GM12878 (cell line): ENCODE data around the gene CFAP61. TPM values are rescaled to one million over a fixed set of nuclear protein-coding genes. Genes with fewer than 3 reads are reported as not detected.

ENCODE experiments used
- ATAC-seq: fragments of 200-7000 bp; cut with Tn5 transposase; 3 replicates; pipeline ENCODE4 v1.9.1; 2020; ENCODE audit warnings: mild to moderate bottlenecking, moderate library complexity
- BruUV-seq: library from RNA; stranded (reverse); fragments of 400-500 nt; replicated peaks from 2 replicates; lab custom pipeline; 2021; lab: Mats Ljungman, UMichigan
- CTCF ChIA-PET: fragments of 300-600 bp; sonication (Branson Sonifier 250); formaldehyde crosslinking; extraction: SDS; loops from one replicate; lab custom pipeline; 2021; ENCODE audit warnings: inconsistent platforms; lab: Yijun Ruan, JAX
- POLR2A ChIA-PET: fragments of 350-600 bp; formaldehyde crosslinking; extraction: SDS; loops from one replicate; lab custom pipeline; 2021; ENCODE audit warnings: inconsistent platforms; lab: Charles Lee
- RAD21 ChIA-PET: fragments of 300-600 bp; sonication (Branson Sonifier 250); formaldehyde crosslinking; loops from one replicate; lab custom pipeline; 2023; ENCODE audit warnings: antibody characterized with exemption; ENCODE audit not compliant: unreplicated experiment; lab: Charles Lee
- SMC1A ChIA-PET: fragments of 300-600 bp; sonication (Branson Sonifier 250); formaldehyde crosslinking; loops from one replicate; lab custom pipeline; 2023; ENCODE audit not compliant: unreplicated experiment, uncharacterized antibody; lab: Charles Lee
- DNase-seq: peaks from one replicate; pipeline ENCODE4 v3.0.0-alpha.2; 2011; ENCODE audit warnings: low read depth, low spot score
- FAIRE-seq: peaks from 3 replicates; lab custom pipeline; 2011; peaks lifted over from hg19 to GRCh38; lab: Jason Lieb, UNC
- H2AFZ ChIP-seq: 2 replicates; pipeline ENCODE4 v1.6.0; 2011; ENCODE audit warnings: low read depth, low read length, control low read depth; ENCODE audit not compliant: control insufficient read depth
- H3K27ac ChIP-seq: 2 replicates; pipeline ENCODE4 v1.5.1; 2011; ENCODE audit warnings: control low read depth; ENCODE audit not compliant: control insufficient read depth, insufficient read depth
- H3K27me3 ChIP-seq, 2 experiments: replicated peaks in 1 of 2; 2 replicates each; pipeline versions ENCODE4 v1.6.0 to v1.6.1; 2011; ENCODE audit warnings: low read length in 1 of 2; ENCODE audit not compliant: control insufficient read depth in 2 of 2, insufficient read depth in 2 of 2
- H3K36me3 ChIP-seq, 2 experiments: 2 replicates each; pipeline ENCODE4 v1.5.1; 2011; ENCODE audit warnings: low read length in 1 of 2; ENCODE audit not compliant: control insufficient read depth in 2 of 2, insufficient read depth in 2 of 2
- H3K4me1 ChIP-seq: 2 replicates; pipeline ENCODE4 v1.6.1; 2011; ENCODE audit warnings: mild to moderate bottlenecking, low read length, moderate library complexity, mixed read lengths; ENCODE audit not compliant: control insufficient read depth, insufficient read depth
- H3K4me2 ChIP-seq: 2 replicates; pipeline ENCODE4 v1.6.0; 2011; ENCODE audit warnings: control low read depth; ENCODE audit not compliant: control insufficient read depth, insufficient read depth
- H3K4me3 ChIP-seq: fragments of 200-600 bp; sonication (generic); 2 replicates; pipeline ENCODE4 v1.5.1; 2016
- H3K79me2 ChIP-seq: 2 replicates; pipeline ENCODE4 v1.6.0; 2011; ENCODE audit warnings: low read length; ENCODE audit not compliant: control insufficient read depth, insufficient read depth
- H3K9ac ChIP-seq: 2 replicates; pipeline ENCODE4 v1.8.0; 2011; ENCODE audit warnings: low read length, control low read depth, mixed read lengths; ENCODE audit not compliant: control insufficient read depth, insufficient read depth
- H3K9me3 ChIP-seq: replicated peaks from 3 replicates; pipeline ENCODE4 v1.5.1; 2011; ENCODE audit warnings: mild to moderate bottlenecking, low read length; ENCODE audit not compliant: control insufficient read depth, insufficient read depth
- H4K20me1 ChIP-seq: 2 replicates; pipeline ENCODE4 v1.6.0; 2011; ENCODE audit not compliant: control insufficient read depth, insufficient read depth
- ATF2 ChIP-seq: IDR thresholded peaks from 2 replicates; pipeline ENCODE4 v1.6.1; 2012; ENCODE audit warnings: low read length, inconsistent platforms
- CHD4 ChIP-seq: fragments of 200-600 bp; sonication (generic); IDR thresholded peaks from 2 replicates; pipeline ENCODE4 v1.6.1; 2016; ENCODE audit warnings: mild to moderate bottlenecking
- ELK1 ChIP-seq: IDR thresholded peaks from 2 replicates; pipeline ENCODE4 v1.6.1; 2012; ENCODE audit warnings: low read depth, low read length, improper control_type of control experiment
- ETV6 ChIP-seq, 2 experiments: fragments of 450-650 bp in 1 of 2; IDR thresholded peaks in 1 of 2; conservative IDR thresholded peaks in 1 of 2; 2 replicates each; pipeline ENCODE4 v1.6.1; 2014; ENCODE audit warnings: antibody characterized with exemption in 1 of 2, borderline replicate concordance in 1 of 2, low read depth in 1 of 2, mild to moderate bottlenecking in 1 of 2, moderate library complexity in 1 of 2
- GABPA ChIP-seq: IDR thresholded peaks from 2 replicates; pipeline ENCODE4 v1.6.1; 2014; ENCODE audit warnings: antibody characterized with exemption, low read depth, mild to moderate bottlenecking, inconsistent platforms
- HDGF ChIP-seq: fragments of 450-650 bp; IDR thresholded peaks from 2 replicates; pipeline ENCODE4 v1.6.1; 2016; ENCODE audit warnings: antibody characterized with exemption
- IRF4 ChIP-seq: IDR thresholded peaks from 2 replicates; pipeline ENCODE4 v1.6.1; 2011; ENCODE audit warnings: low read depth, low read length
- MYC ChIP-seq: IDR thresholded peaks from 2 replicates; pipeline ENCODE4 v1.6.1; 2011; ENCODE audit warnings: mild to moderate bottlenecking, low read length, moderate library complexity, inconsistent platforms; ENCODE audit not compliant: insufficient read depth, insufficient replicate concordance, insufficient read length, severe bottlenecking
- NBN ChIP-seq: fragments of 450-650 bp; IDR thresholded peaks from 2 replicates; pipeline ENCODE4 v1.6.1; 2016
- NFYA ChIP-seq: IDR thresholded peaks from 2 replicates; pipeline ENCODE4 v1.6.1; 2011; ENCODE audit warnings: low read depth, mild to moderate bottlenecking, low read length, improper control_type of control experiment, borderline replicate concordance
- NR2F1 ChIP-seq: fragments of 450-650 bp; conservative IDR thresholded peaks from 2 replicates; pipeline ENCODE4 v1.6.1; 2017; ENCODE audit warnings: mild to moderate bottlenecking
- PBX3 ChIP-seq: IDR thresholded peaks from 2 replicates; pipeline ENCODE4 v1.6.1; 2011; ENCODE audit warnings: mild to moderate bottlenecking, low read depth, low read length, moderate library complexity; ENCODE audit not compliant: insufficient replicate concordance
- RCOR1 ChIP-seq: conservative IDR thresholded peaks from 2 replicates; pipeline ENCODE4 v1.6.1; 2012; ENCODE audit warnings: low read depth, low read length, improper control_type of control experiment
- SMAD1 ChIP-seq: fragments of 450-650 bp; IDR thresholded peaks from 2 replicates; pipeline ENCODE4 v1.6.1; 2018; ENCODE audit warnings: mild to moderate bottlenecking, low read depth; ENCODE audit not compliant: partially characterized antibody
- SMARCA5 ChIP-seq: fragments of 450-650 bp; IDR thresholded peaks from 2 replicates; pipeline ENCODE4 v1.6.1; 2017; ENCODE audit warnings: mild to moderate bottlenecking
- SUZ12 ChIP-seq: fragments of 200-600 bp; sonication (generic); IDR thresholded peaks from one replicate; pipeline ENCODE4 v1.6.1; 2018; ENCODE audit warnings: antibody characterized with exemption, mild to moderate bottlenecking; ENCODE audit not compliant: unreplicated experiment
- ZBTB33 ChIP-seq: fragments of 450-650 bp; IDR thresholded peaks from 2 replicates; pipeline ENCODE4 v1.6.1; 2017; ENCODE audit warnings: mild to moderate bottlenecking
- ZNF274 ChIP-seq: IDR thresholded peaks from one replicate; pipeline ENCODE4 v1.8.0; 2011; ENCODE audit not compliant: insufficient read length, insufficient read depth
- ZSCAN29 ChIP-seq: fragments of 450-650 bp; IDR thresholded peaks from 2 replicates; pipeline ENCODE4 v1.6.1; 2017; ENCODE audit warnings: mild to moderate bottlenecking, moderate library complexity
- WGBS: methylation state at CpG from one replicate; pipeline ENCODE4 v1.1.6; 2016; ENCODE audit warnings: low lambda C conversion rate; ENCODE audit not compliant: insufficient replicate concordance, insufficient coverage; ENCODE audit errors: missing lambda C conversion rate; 5-methylcytosine and 5-hydroxymethylcytosine counted together
- in situ Hi-C: fragments of 300-500 bp; cut with MboI; formaldehyde crosslinking; loops from 9 replicates; pipeline ENCODE4 v1.14.3; 2018; ENCODE audit warnings: mixed read lengths
- intact Hi-C: fragments of 100-400 bp; cut with micrococcal nuclease; formaldehyde crosslinking; loops from one replicate; pipeline ENCODE4 v1.14.2; 2022; ENCODE audit not compliant: unreplicated experiment
- polyA plus RNA-seq, 11 experiments: library from polyadenylated mRNA; depleted of rRNA in 4 of 11; unstranded in 6 of 11; stranded (reverse) in 5 of 11; fragments of >200 nt; fragmentation: Nextera tagmentation in 4 of 11; fragmentation: Illumina TruSeq in 1 of 11; extraction: Ambion mirVana in 4 of 11; extraction: Trizol in 1 of 11; gene quantifications; 1 replicate in 1 of 11; 2 replicates in 10 of 11; pipeline versions ENCODE4 v1.2.1 to v1.2.3, GENCODE V29; 2011 to 2016; ENCODE audit warnings: inconsistent platforms in 2 of 11, missing spikeins in 2 of 11, low read depth in 1 of 11
- total RNA-seq, 4 experiments: library from RNA; depleted of rRNA in 3 of 4; stranded (reverse); fragments of >200 nt in 3 of 4; fragmentation: Illumina TruSeq in 1 of 4; extraction: Trizol in 1 of 4; gene quantifications; 2 replicates each; pipeline versions ENCODE4 v1.2.1 to v1.2.3, GENCODE V29; 2013 to 2021

Gene CFAP61
- total and polyA plus RNA-seq, 10 of the 15 experiments (the other 5 are each of a cell fraction or from before 2014, with no cell fraction given), result 0.11 to 0.41 (median 0.24) TPM; not detected in 7

GRCh38 chr20:20139403-20139802 lies 87.1 kb downstream of the CFAP61 start:
- in situ Hi-C loops, result no loop called here
- no peaks in the 10 kb centered on the region for H3K79me2 ChIP-seq
- no peaks in the 10 kb centered on the region for H3K27me3 ChIP-seq
- no peaks in the 10 kb centered on the region; the same call in 1 of the 2 replicates for H4K20me1 ChIP-seq
- FAIRE-seq (no peak), DNase-seq (no peak), ATAC-seq (no peak)
- H2AFZ ChIP-seq, result no peak overlapping the region
- RAD21 ChIA-PET, result no interaction called here
- no TSS peak for BruUV-seq
- H3K9me3 ChIP-seq, result no peaks in the 10 kb centered on the region
- 25% methylated on average over 5 of the region's 5 CpGs for whole genome bisulfite sequencing
- CTCF ChIA-PET, result no interaction called here
- H3K4me1 ChIP-seq, result no peaks in the 10 kb centered on the region
- intact Hi-C loops, result no loop called here
- no peak overlapping the region for H3K4me3 ChIP-seq
- SMC1A ChIA-PET, result no interaction called here
- H3K9ac ChIP-seq, result no peak overlapping the region
- H3K27ac ChIP-seq, result no peak overlapping the region
- no peak overlapping the region for H3K4me2 ChIP-seq
- no peak for TF ChIP-seq NBN
- TF ChIP-seq PBX3, result no peak
- no peak for TF ChIP-seq SMAD1
- no peak for TF ChIP-seq NR2F1
- TF ChIP-seq ATF2, result no peak
- no peak for TF ChIP-seq ZBTB33
- no peak for TF ChIP-seq CHD4
- no peak for TF ChIP-seq ELK1
- TF ChIP-seq GABPA, result no peak
- no peak for TF ChIP-seq IRF4
- no peak for TF ChIP-seq HDGF
- TF ChIP-seq SUZ12, result no peak
- no peak for TF ChIP-seq ZNF274
- no peak for TF ChIP-seq RCOR1
- TF ChIP-seq NFYA, result no peak
- TF ChIP-seq MYC, result no peak
- TF ChIP-seq ETV6 (conservative IDR thresholded peaks at IDR 0.05 in 1 of 2, IDR thresholded peaks at IDR 0.05 in 1 of 2; ENCODE audit: borderline replicate concordance in 1 of 2, low read depth in 1 of 2), result no peak
- no peak for TF ChIP-seq ZSCAN29
- no peak for TF ChIP-seq SMARCA5
- POLR2A ChIA-PET, result no interaction called here
- no peaks in the 10 kb centered on the region for H3K36me3 ChIP-seq
